H9 (cell line): Measurements from ENCODE around the gene MYOM1. TPM values are rescaled to one million over a fixed set of nuclear protein-coding genes. Genes with fewer than 3 reads are reported as not detected.

ENCODE experiments used
- DNase-seq: peaks from one replicate; pipeline ENCODE4 v3.0.0-alpha.2; 2017
- H2AFZ ChIP-seq: one replicate; pipeline ENCODE4 v1.6.1; 2013; ENCODE audit warnings: mild to moderate bottlenecking, low read length, control low read depth, moderate library complexity
- H2AK5ac ChIP-seq: 2 replicates; pipeline ENCODE4 v1.6.1; 2013; ENCODE audit warnings: low read length, control low read depth, mixed read lengths; ENCODE audit not compliant: insufficient read length
- H2BK120ac ChIP-seq: one replicate; pipeline ENCODE4 v1.6.1; 2013; ENCODE audit warnings: low read depth, mild to moderate bottlenecking, low read length, control low read depth, inconsistent platforms; ENCODE audit not compliant: poor library complexity, severe bottlenecking
- H2BK12ac ChIP-seq: 2 replicates; pipeline ENCODE4 v1.6.1; 2013; ENCODE audit warnings: low read length, control low read depth, mixed read lengths, low read depth; ENCODE audit not compliant: insufficient read length
- H2BK15ac ChIP-seq: 2 replicates; pipeline ENCODE4 v1.6.1; 2013; ENCODE audit warnings: low read depth, low read length, control low read depth
- H2BK20ac ChIP-seq: one replicate; pipeline ENCODE4 v1.6.1; 2013; ENCODE audit warnings: low read depth, mild to moderate bottlenecking, low read length, control low read depth, inconsistent platforms; ENCODE audit not compliant: poor library complexity, severe bottlenecking
- H2BK5ac ChIP-seq: 2 replicates; pipeline ENCODE4 v1.6.1; 2013; ENCODE audit warnings: low read length, control low read depth, mixed read lengths; ENCODE audit not compliant: insufficient read length
- H3K14ac ChIP-seq: 2 replicates; pipeline ENCODE4 v1.6.1; 2013; ENCODE audit warnings: low read length, control low read depth; ENCODE audit not compliant: insufficient read depth
- H3K18ac ChIP-seq: 2 replicates; pipeline ENCODE4 v1.6.1; 2013; ENCODE audit warnings: low read depth, mild to moderate bottlenecking, mixed read lengths, low read length, control low read depth; ENCODE audit not compliant: insufficient read length
- H3K23ac ChIP-seq: 2 replicates; pipeline ENCODE4 v1.6.1; 2013; ENCODE audit warnings: low read length, control low read depth, mixed read lengths, low read depth; ENCODE audit not compliant: insufficient read length
- H3K23me2 ChIP-seq: 2 replicates; pipeline ENCODE4 v1.6.1; 2013; ENCODE audit warnings: low read depth, mild to moderate bottlenecking, mixed read lengths, low read length, control low read depth; ENCODE audit not compliant: insufficient read length, poor library complexity, severe bottlenecking
- H3K27ac ChIP-seq: 2 replicates; pipeline ENCODE4 v1.5.1; 2013; ENCODE audit warnings: low read length, control low read depth, mixed read lengths, low read depth; ENCODE audit not compliant: insufficient read length
- H3K27me3 ChIP-seq: 2 replicates; pipeline ENCODE4 v1.6.1; 2013; ENCODE audit warnings: low read length, control low read depth, inconsistent platforms; ENCODE audit not compliant: insufficient read depth
- H3K4ac ChIP-seq: 2 replicates; pipeline ENCODE4 v1.6.1; 2013; ENCODE audit warnings: low read depth, mild to moderate bottlenecking, control low read depth, inconsistent platforms, low read length, moderate library complexity
- H3K4me1 ChIP-seq: 2 replicates; pipeline ENCODE4 v1.6.1; 2013; ENCODE audit warnings: low read length, control low read depth, inconsistent platforms; ENCODE audit not compliant: insufficient read depth
- H3K4me2 ChIP-seq: 2 replicates; pipeline ENCODE4 v1.6.1; 2013; ENCODE audit warnings: low read length, control low read depth, mixed read lengths; ENCODE audit not compliant: insufficient read length, insufficient read depth
- H3K56ac ChIP-seq: 2 replicates; pipeline ENCODE4 v1.6.1; 2013; ENCODE audit warnings: low read depth, mild to moderate bottlenecking, mixed read lengths, low read length, control low read depth; ENCODE audit not compliant: insufficient read length
- H3K79me1 ChIP-seq: 2 replicates; pipeline ENCODE4 v1.6.1; 2013; ENCODE audit warnings: low read depth, mild to moderate bottlenecking, moderate library complexity, low read length, control low read depth, inconsistent platforms; ENCODE audit not compliant: insufficient read depth, poor library complexity, severe bottlenecking
- H3K79me2 ChIP-seq: 2 replicates; pipeline ENCODE4 v1.6.1; 2013; ENCODE audit warnings: low read length, control low read depth, inconsistent platforms; ENCODE audit not compliant: insufficient read depth
- H3K9ac ChIP-seq: 2 replicates; pipeline ENCODE4 v1.6.1; 2013; ENCODE audit warnings: low read length, control low read depth, mixed read lengths; ENCODE audit not compliant: insufficient read length; ENCODE audit errors: extremely low read depth
- H3K9me3 ChIP-seq: one replicate; pipeline ENCODE4 v1.6.1; 2013; ENCODE audit warnings: low read depth, low read length, inconsistent platforms; ENCODE audit not compliant: control insufficient read depth
- H3T11ph ChIP-seq: one replicate; pipeline ENCODE4 v1.6.1; 2013; ENCODE audit warnings: mild to moderate bottlenecking, low read length, control low read depth, inconsistent platforms
- H4K20me1 ChIP-seq: one replicate; pipeline ENCODE4 v1.6.1; 2013; ENCODE audit not compliant: control insufficient read depth, insufficient read length, insufficient read depth
- H4K5ac ChIP-seq: 2 replicates; pipeline ENCODE4 v1.6.1; 2013; ENCODE audit warnings: low read depth, mild to moderate bottlenecking, mixed read lengths, low read length, control low read depth; ENCODE audit not compliant: insufficient read length
- H4K8ac ChIP-seq: replicated peaks from 2 replicates; pipeline ENCODE4 v1.6.1; 2013; ENCODE audit warnings: low read length, control low read depth, mixed read lengths, low read depth; ENCODE audit not compliant: insufficient read length
- H4K91ac ChIP-seq: 2 replicates; pipeline ENCODE4 v1.6.1; 2013; ENCODE audit warnings: low read depth, mild to moderate bottlenecking, moderate library complexity, mixed read lengths, low read length, control low read depth; ENCODE audit not compliant: insufficient read length
- H3K27ac Mint-ChIP-seq, 3 experiments: 2 replicates in 2 of 3; 3 replicates in 1 of 3; pipeline ENCODE4 v1.8.0; 2020 to 2021; ENCODE audit warnings: mixed read lengths in 3 of 3, mild to moderate bottlenecking in 1 of 3, moderate library complexity in 1 of 3
- H3K27me3 Mint-ChIP-seq: 2 replicates; pipeline ENCODE4 v1.8.0; 2021; ENCODE audit warnings: low read depth, mild to moderate bottlenecking, moderate library complexity, mixed read lengths
- H3K36me3 Mint-ChIP-seq, 3 experiments: 2 replicates in 2 of 3; 3 replicates in 1 of 3; pipeline ENCODE4 v1.8.0; 2020 to 2021; ENCODE audit warnings: low read depth in 3 of 3, mixed read lengths in 3 of 3; ENCODE audit not compliant: insufficient read depth in 1 of 3
- H3K4me1 Mint-ChIP-seq, 2 experiments: 2 replicates each; pipeline ENCODE4 v1.8.0; 2020; ENCODE audit warnings: mixed read lengths in 2 of 2
- H3K4me3 Mint-ChIP-seq, 2 experiments: 2 replicates in 1 of 2; 3 replicates in 1 of 2; pipeline ENCODE4 v1.8.0; 2020 to 2021; ENCODE audit warnings: mild to moderate bottlenecking in 2 of 2, mixed read lengths in 2 of 2, moderate library complexity in 1 of 2
- H3K9me3 Mint-ChIP-seq, 2 experiments: 2 replicates in 1 of 2; 3 replicates in 1 of 2; pipeline ENCODE4 v1.8.0; 2020; ENCODE audit warnings: mild to moderate bottlenecking in 2 of 2, mixed read lengths in 2 of 2, moderate library complexity in 1 of 2
- CTCF ChIP-seq: fragments of 200-600 bp; sonication (generic); conservative IDR thresholded peaks from 3 replicates; pipeline ENCODE4 v1.8.0; 2021; ENCODE audit warnings: antibody characterized with exemption, mild to moderate bottlenecking
- WGBS: extraction: QIAGEN DNeasy Blood & Tissue Kit; methylation state at CpG from one replicate; pipeline ENCODE4 v1.1.7; 2013; ENCODE audit warnings: missing lambda C conversion rate, low lambda C conversion rate, mixed read lengths; ENCODE audit not compliant: insufficient read length; ENCODE audit errors: extremely low coverage; 5-methylcytosine and 5-hydroxymethylcytosine counted together
- total RNA-seq: library from RNA; stranded (reverse); gene quantifications from 2 replicates; pipeline ENCODE4 v1.2.1, GENCODE V29; 2021

Gene MYOM1
- total RNA-seq, 1 experiment from 2014 or later = 0.17 TPM

GRCh38 chr18:3170441-3171161 lies 49.2 kb downstream of the MYOM1 start:
- Histone ChIP-seq H3K27me3 (no peaks in the 10 kb centered on the region), H3K18ac (no peak overlapping the region), H3K4me1 (no peaks in the 10 kb centered on the region), H3K4ac (no peak overlapping the region), H3K9ac (no peak overlapping the region), H2AFZ (no peak overlapping the region), H2AK5ac (no peak overlapping the region), H3K23me2 (no peaks in the 10 kb centered on the region), H2BK15ac (no peak overlapping the region), H3K9me3 (no peaks in the 10 kb centered on the region), H4K5ac (no peak overlapping the region), H3K23ac (no peak overlapping the region), H3K14ac (no peak overlapping the region), H4K8ac (no peak overlapping the region), H2BK120ac (no peak overlapping the region), H3T11ph (no peak overlapping the region), H3K79me1 (no peaks in the 10 kb centered on the region), H3K27ac (no peak overlapping the region), H4K20me1 (no peaks in the 10 kb centered on the region), H3K79me2 (no peaks in the 10 kb centered on the region), H3K56ac (no peak overlapping the region), H2BK5ac (no peak overlapping the region), H3K4me2 (no peak overlapping the region), H4K91ac (no peak overlapping the region), H2BK12ac (no peak overlapping the region), H2BK20ac (no peak overlapping the region)
- H3K27me3 Mint-ChIP-seq = no peaks in the 10 kb centered on the region; the same call in 1 of the 2 replicates
- H3K4me1 Mint-ChIP-seq = no peaks in the 10 kb centered on the region
- no peak overlapping the region for H3K27ac Mint-ChIP-seq
- no peaks in the 10 kb centered on the region for H3K36me3 Mint-ChIP-seq
- no CpG with 5 or more reads among the region's 6 CpGs for WGBS
- H3K9me3 Mint-ChIP-seq = no peaks in the 10 kb centered on the region
- H3K4me3 Mint-ChIP-seq = no peak overlapping the region
- TF ChIP-seq CTCF = no peak
- DNase-seq = no peak
